ENCODE data around the gene KLK14. TPM values are rescaled to one million over a fixed set of nuclear protein-coding genes. Genes with fewer than 3 reads are reported as not detected.

KLK14 gene
- total and polyA plus RNA-seq, 2 of the 8 experiments (the other 6 are each of a cell fraction or from before 2014, with no cell fraction given) = 0.09 to 1.2 TPM

DNA sequence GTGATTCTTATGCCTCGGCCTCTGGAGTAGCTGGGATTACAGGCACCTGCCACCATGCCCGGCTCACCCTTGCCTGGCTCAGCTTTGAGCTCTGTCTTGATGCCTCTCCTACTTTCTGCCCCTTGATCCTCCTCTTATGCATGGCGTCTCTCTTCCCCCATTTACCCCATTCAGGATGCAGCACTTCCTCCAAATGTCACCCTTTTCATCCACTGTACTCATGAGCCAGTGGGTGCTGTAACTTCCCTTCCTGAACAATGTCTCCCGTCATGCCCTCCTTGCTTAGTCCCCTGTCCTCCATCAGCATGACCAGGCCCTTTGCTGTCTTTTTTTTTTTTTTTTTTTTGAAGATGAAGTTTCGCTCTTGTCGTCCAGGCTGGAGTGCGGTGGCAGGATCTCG is 38.6 kb upstream of the KLK14 start:
- H2BK5ac ChIP-seq (ENCODE audit: low read depth, low read length) = no peak overlapping the region
- 95% methylated on average over 5 of the region's 8 CpGs; no CpG with 5 or more reads in 1 of the 2 experiments for WGBS, 2 experiments (ENCODE audit: extremely low coverage in 1 of 2, insufficient coverage in 1 of 2, insufficient read length in 1 of 2, insufficient replicate concordance in 2 of 2, low coverage in 1 of 2, low lambda C conversion rate in 2 of 2, missing lambda C conversion rate in 1 of 2)
- no peak overlapping the region for H4K8ac ChIP-seq (ENCODE audit: extremely low read depth, insufficient read depth, low read length)
- H4K20me1 ChIP-seq (replicated peaks in 1 of 2; ENCODE audit: control insufficient read depth in 1 of 2, insufficient read depth in 2 of 2, low read length in 2 of 2) = no peaks in the 10 kb centered on the region
- no peak overlapping the region for H2BK20ac ChIP-seq (ENCODE audit: low read length)
- H3K14ac ChIP-seq (ENCODE audit: insufficient read length) = no peak overlapping the region
- no peaks in the 10 kb centered on the region; the same call in 1 of the 2 replicates for H3K23me2 ChIP-seq (ENCODE audit: low read depth, low read length)
- no peak overlapping the region for H3K4ac ChIP-seq (replicated peaks; ENCODE audit: insufficient read length, low read depth, low read length)
- FAIRE-seq (no peak), DNase-seq (ENCODE audit: low read depth in 1 of 2, low spot score in 2 of 2) (no peak)
- H3K79me2 ChIP-seq (ENCODE audit: control insufficient read depth in 1 of 2, insufficient read depth in 2 of 2, low read length in 2 of 2) = no peaks in the 10 kb centered on the region
- no peaks in the 10 kb centered on the region for H3K79me1 ChIP-seq (ENCODE audit: low read depth, low read length)
- H4K91ac ChIP-seq (replicated peaks; ENCODE audit: insufficient read length, low read length) = no peak overlapping the region
- POLR2A ChIA-PET (ENCODE audit: partially characterized antibody) = no interaction called here
- H3K36me3 ChIP-seq (ENCODE audit: control insufficient read depth in 2 of 4, insufficient read depth in 4 of 4, low read length in 3 of 4) = no peaks in the 10 kb centered on the region
- no peak overlapping the region for H3K4me3 ChIP-seq (ENCODE audit: extremely low read depth in 1 of 4, insufficient read depth in 2 of 4, low read depth in 3 of 4, low read length in 4 of 4)
- H3K4me2 ChIP-seq (ENCODE audit: insufficient read depth in 1 of 2, low read depth in 2 of 2, low read length in 2 of 2) = no peak overlapping the region
- H3K27me3 ChIP-seq (replicated peaks in 1 of 4; ENCODE audit: control insufficient read depth in 3 of 4, extremely low read depth in 1 of 4, insufficient read depth in 3 of 4, low read length in 3 of 4) = no peaks in the 10 kb centered on the region; a peak in 1 of 7 replicates
- no peak overlapping the region for H3K18ac ChIP-seq (ENCODE audit: extremely low read depth, low read length)
- no peak overlapping the region for H2AFZ ChIP-seq (ENCODE audit: low read length)
- no peak overlapping the region for H4K5ac ChIP-seq (ENCODE audit: insufficient read length, low read depth, low read length)
- no peak overlapping the region for H3K23ac ChIP-seq (ENCODE audit: insufficient read length)
- peaks cover 0 to 2% (median 0%) of the 10 kb centered on the region in 4 experiments; a peak in 1 of 7 replicates for H3K4me1 ChIP-seq (replicated peaks in 1 of 4; ENCODE audit: control insufficient read depth in 3 of 4, insufficient read depth in 4 of 4, low read length in 3 of 4)
- no peak overlapping the region for H2BK12ac ChIP-seq (ENCODE audit: low read depth, low read length)
- no peak overlapping the region for H3K56ac ChIP-seq (replicated peaks; ENCODE audit: insufficient read length, low read depth, low read length)
- H2BK120ac ChIP-seq (replicated peaks; ENCODE audit: low read depth, low read length) = no peak overlapping the region
- no peak overlapping the region for H3K9ac ChIP-seq (replicated peaks in 1 of 4; ENCODE audit: extremely low read depth in 1 of 4, low read depth in 3 of 4, low read length in 3 of 4)
- H2BK15ac ChIP-seq (ENCODE audit: low read length) = no peak overlapping the region
- no peak overlapping the region for H3K27ac ChIP-seq (ENCODE audit: low read depth, low read length)
- H2AK5ac ChIP-seq (ENCODE audit: low read depth, low read length) = no peak overlapping the region
- CTCF ChIA-PET (ENCODE audit: partially characterized antibody) = interaction anchor here (1.2 to 1.5 kb wide), 2 partner anchors 11 to 37 kb away, joined by 3 to 4 read pairs; no protein-coding TSS in a partner anchor
- H3K9me3 ChIP-seq (ENCODE audit: insufficient read depth in 2 of 2, low read depth in 1 of 2, low read length in 1 of 2) = no peaks in the 10 kb centered on the region
- TF ChIP-seq RXRA (IDR thresholded peaks at IDR 0.05; ENCODE audit: insufficient read depth, low read depth, low read length) (no peak), CHD1 (IDR thresholded peaks at IDR 0.05; ENCODE audit: low read depth, low read length) (no peak), KDM1A (IDR thresholded peaks at IDR 0.05; ENCODE audit: borderline replicate concordance, low read length) (no peak), ASH2L (IDR thresholded peaks at IDR 0.05; ENCODE audit: low read length) (no peak), CEBPB (IDR thresholded peaks at IDR 0.05; ENCODE audit: low read depth, low read length) (no peak), CTBP2 (IDR thresholded peaks at IDR 0.05; ENCODE audit: borderline replicate concordance, insufficient read depth, insufficient read length, low read length) (no peak), GABPA (IDR thresholded peaks at IDR 0.05; ENCODE audit: borderline replicate concordance, insufficient read depth, low read length) (no peak), TCF12 (IDR thresholded peaks at IDR 0.05; ENCODE audit: low read depth, low read length) (no peak), SP4 (IDR thresholded peaks at IDR 0.05; ENCODE audit: low read length) (no peak), PHF8 (conservative IDR thresholded peaks at IDR 0.05; ENCODE audit: low read depth, low read length) (no peak), TAF1 (IDR thresholded peaks at IDR 0.05; ENCODE audit: low read depth, low read length) (no peak), GTF2F1 (IDR thresholded peaks at IDR 0.05; ENCODE audit: borderline replicate concordance, low read depth, low read length) (no peak), FOSL1 (IDR thresholded peaks at IDR 0.05; ENCODE audit: insufficient read depth, low read depth, low read length) (no peak), YY1 (IDR thresholded peaks at IDR 0.05; ENCODE audit: low read depth, low read length) (no peak), EZH2 (IDR thresholded peaks at IDR 0.05; ENCODE audit: low read depth, low read length, severe bottlenecking) (no peak), NRF1 (IDR thresholded peaks at IDR 0.05; ENCODE audit: low read depth, low read length) (no peak)
